Measurements from ENCODE around the gene TENT4A.

DNA sequence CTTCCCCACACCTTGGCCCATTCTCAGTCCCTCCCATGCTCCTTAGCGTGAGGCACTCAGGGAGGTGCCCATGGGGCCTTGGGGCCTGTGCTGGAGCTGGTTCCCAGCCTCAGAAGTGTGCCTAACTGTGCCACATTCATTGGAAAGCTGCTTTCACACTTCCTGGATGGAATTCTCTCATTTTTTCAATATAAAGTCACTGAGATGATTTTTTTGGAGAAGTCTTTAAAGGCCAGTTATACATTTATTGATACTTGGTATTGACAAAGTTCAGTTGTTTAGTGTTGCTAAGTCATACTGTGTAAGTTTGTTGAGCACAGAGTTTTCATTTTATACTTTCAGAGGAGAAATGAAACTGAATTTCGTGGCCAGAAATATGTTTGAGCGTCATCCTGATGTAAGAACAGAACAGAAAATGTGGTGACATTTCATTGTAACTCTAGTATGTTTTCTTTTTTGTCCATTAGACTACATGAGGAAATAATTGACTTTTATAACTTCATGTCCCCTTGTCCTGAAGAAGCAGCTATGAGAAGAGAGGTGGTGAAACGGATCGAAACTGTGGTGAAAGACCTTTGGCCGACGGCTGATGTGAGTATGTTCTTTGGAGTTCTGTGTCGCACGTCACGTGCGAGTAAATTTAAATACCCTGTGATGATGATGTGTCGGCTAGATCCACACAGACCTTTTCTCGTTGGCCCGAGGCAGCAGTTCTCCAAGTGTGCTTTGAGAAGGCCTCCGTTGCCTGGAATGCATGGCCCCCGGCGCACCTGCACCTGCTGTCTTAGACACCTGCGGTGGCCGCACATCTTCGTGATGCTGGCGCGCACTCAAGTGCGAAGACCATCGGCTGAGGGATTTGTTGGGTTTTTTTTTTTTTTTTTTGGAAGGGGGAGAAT is 24.1 kb downstream of the TENT4A start:
- TF ChIP-seq POLR2A (IDR thresholded peaks at IDR 0.05; ENCODE audit: low read length) (no peak), GATA1 (IDR thresholded peaks at IDR 0.05; ENCODE audit: low read depth, low read length) (no peak)
